Activated T-cell treated with anti-CD3 and anti-CD28 coated beads, Interleukin-2, amount 50 U/mL, for 48 hours (primary cell): ENCODE data around the gene NRBF2.
A peak's percentile ranks its signal among the peaks of the same experiment; 100 is the strongest.
"Not testable (repeated sequence)": the region's sequence is repeated elsewhere in the genome, so short reads cannot be mapped to it uniquely, and the experiment has no call there.

Experiments used
- DNase-seq, 2 experiments: peaks; one replicate each; pipeline ENCODE4 v3.0.0-alpha.2; 2020

The NRBF2 gene

GRCh38 chr10:63133056-63133820, at the start of gene NRBF2:
TSS of gene NRBF2 (plus strand) at chr10:63133328. CDS start at chr10:63133471, 143 bp downstream.
- DNase-seq, result peak; percentile 98

GRCh38 chr10:63083406-63083805, 49.7 kb upstream of the NRBF2 start:
- not testable (repeated sequence) for DNase-seq

- peak; percentile 40 to 41 for DNase-seq
These were observed 49.0 kb upstream of the NRBF2 start for GRCh38 chr10:63083904-63084689.

- DNase-seq, result no peak
These were observed 48.3 kb upstream of the NRBF2 start for GRCh38 chr10:63084690-63085382.

- DNase-seq, result no peak
These were observed 39.9 kb upstream of the NRBF2 start for GRCh38 chr10:63093227-63093626.

GRCh38 chr10:63094405-63094804, 38.7 kb upstream of the NRBF2 start:
- DNase-seq, result no peak

GRCh38 chr10:63094881-63095280, 38.2 kb upstream of the NRBF2 start:
- no peak for DNase-seq

GRCh38 chr10:63099734-63100133, 33.4 kb upstream of the NRBF2 start:
- no peak for DNase-seq

GRCh38 chr10:63101091-63101490, 32.0 kb upstream of the NRBF2 start:
- not testable (repeated sequence) for DNase-seq

- not testable (repeated sequence) for DNase-seq
These were observed 30.7 kb upstream of the NRBF2 start for GRCh38 chr10:63102279-63102883.

- DNase-seq, result not testable (repeated sequence)
These were observed 29.9 kb upstream of the NRBF2 start for GRCh38 chr10:63103178-63103577.

GRCh38 chr10:63103971-63104409, 29.1 kb upstream of the NRBF2 start:
- DNase-seq, result peak; percentile 65 to 69

GRCh38 chr10:63105225-63106110, 27.7 kb upstream of the NRBF2 start:
- DNase-seq, result no peak

GRCh38 chr10:63106111-63106755, 26.9 kb upstream of the NRBF2 start:
- no peak for DNase-seq

GRCh38 chr10:63107943-63108437, 25.1 kb upstream of the NRBF2 start:
- DNase-seq, result no peak

GRCh38 chr10:63110940-63111339, 22.2 kb upstream of the NRBF2 start:
- no peak for DNase-seq

- no peak for DNase-seq
These were observed 18.9 kb upstream of the NRBF2 start for GRCh38 chr10:63114031-63114814.

- DNase-seq, result no peak
These were observed 17.3 kb upstream of the NRBF2 start for GRCh38 chr10:63115732-63116383.

GRCh38 chr10:63116452-63117072, 16.6 kb upstream of the NRBF2 start:
- DNase-seq, result no peak
